ENCODE measurements around the gene TIMELESS.

GRCh38 chr12:56431850-56432249 lies 17.4 kb downstream of the TIMELESS start:
- TF ChIP-seq CTCF (IDR thresholded peaks at IDR 0.05; ENCODE audit: borderline replicate concordance, extremely low read depth, low read length, poor library complexity, severe bottlenecking) (no peak), EZH2 (IDR thresholded peaks at IDR 0.05; ENCODE audit: borderline replicate concordance, low read depth, low read length, severe bottlenecking) (no peak)
